WTC11 (cell line): ENCODE results near the gene ABCC9. TPM values are rescaled to one million over a fixed set of nuclear protein-coding genes. Genes with fewer than 3 reads are reported as not detected.

ENCODE experiments used
- ATAC-seq: fragments of 200-7000 bp; cut with Tn5 transposase; 2 replicates; pipeline ENCODE4 v1.10.0; 2021; ENCODE audit warnings: mild to moderate bottlenecking, moderate library complexity
- CTCF ChIA-PET: fragments of 300-600 bp; sonication (Branson Sonifier 250); formaldehyde crosslinking; loops from one replicate; lab custom pipeline; 2021; ENCODE audit warnings: antibody characterized with exemption; lab: Charles Lee
- POLR2A ChIA-PET: fragments of 350-600 bp; sonication (Branson Sonifier 250); formaldehyde crosslinking; loops from one replicate; lab custom pipeline; 2021; ENCODE audit warnings: antibody characterized with exemption; lab: Charles Lee
- DNase-seq: peaks from one replicate; pipeline ENCODE4 v3.0.0; 2021; ENCODE audit warnings: low spot score
- H3K27ac Mint-ChIP-seq: 2 replicates; pipeline ENCODE4 v1.8.0; 2021; ENCODE audit warnings: mixed read lengths
- H3K27me3 Mint-ChIP-seq: 2 replicates; pipeline ENCODE4 v1.8.0; 2021; ENCODE audit warnings: low read depth, mild to moderate bottlenecking, moderate library complexity, mixed read lengths
- H3K36me3 Mint-ChIP-seq: 2 replicates; pipeline ENCODE4 v1.8.0; 2021; ENCODE audit warnings: mixed read lengths
- H3K4me1 Mint-ChIP-seq: 2 replicates; pipeline ENCODE4 v1.8.0; 2022; ENCODE audit warnings: mixed read lengths
- H3K4me3 Mint-ChIP-seq: 2 replicates; pipeline ENCODE4 v1.8.0; 2021; ENCODE audit warnings: mild to moderate bottlenecking, moderate library complexity, mixed read lengths
- H3K9me3 Mint-ChIP-seq: 2 replicates; pipeline ENCODE4 v1.8.0; 2021; ENCODE audit warnings: mixed read lengths
- CREM ChIP-seq: sonication (generic); formaldehyde crosslinking; IDR thresholded peaks from 2 replicates; pipeline ENCODE4 v1.8.1; 2022; ENCODE audit warnings: mild to moderate bottlenecking, missing genetic modification reagents, moderate library complexity
- E2F5 ChIP-seq: sonication (generic); formaldehyde crosslinking; IDR thresholded peaks from 2 replicates; pipeline ENCODE4 v1.8.1; 2022; ENCODE audit warnings: mild to moderate bottlenecking, moderate library complexity, missing genetic modification reagents
- FOXP1 ChIP-seq: sonication (generic); formaldehyde crosslinking; IDR thresholded peaks from 2 replicates; pipeline ENCODE4 v1.8.0; 2022; ENCODE audit warnings: missing genetic modification reagents, mild to moderate bottlenecking, moderate library complexity, borderline replicate concordance
- GRHL2 ChIP-seq: fragments of 250-450 bp; sonication (Bioruptor Pico); IDR thresholded peaks from 2 replicates; pipeline ENCODE4 v1.8.0; 2022; ENCODE audit warnings: mild to moderate bottlenecking, moderate library complexity; ENCODE audit not compliant: insufficient replicate concordance, severe bottlenecking
- GTF2I ChIP-seq: fragments of 250-450 bp; sonication (Bioruptor Pico); conservative IDR thresholded peaks from 2 replicates; pipeline ENCODE4 v1.4.0; 2021; ENCODE audit warnings: mild to moderate bottlenecking
- JAZF1 ChIP-seq: fragments of 250-450 bp; sonication (Bioruptor Pico); IDR thresholded peaks from 2 replicates; pipeline ENCODE4 v1.9.0; 2021; ENCODE audit warnings: moderate library complexity, mild to moderate bottlenecking, inconsistent platforms
- ZMAT4 ChIP-seq: fragments of 250-450 bp; sonication (Bioruptor Pico); IDR thresholded peaks from 2 replicates; pipeline ENCODE4 v1.9.0; 2021; ENCODE audit warnings: mild to moderate bottlenecking
- ZNF263 ChIP-seq: sonication (generic); formaldehyde crosslinking; IDR thresholded peaks from 2 replicates; pipeline ENCODE4 v1.8.1; 2022; ENCODE audit warnings: low read depth, mild to moderate bottlenecking, moderate library complexity, missing genetic modification reagents
- ZNF416 ChIP-seq: fragments of 250-450 bp; sonication (Bioruptor Pico); IDR thresholded peaks from 2 replicates; pipeline ENCODE4 v1.9.0; 2021; ENCODE audit warnings: mild to moderate bottlenecking, inconsistent platforms
- ZNF423 ChIP-seq: fragments of 250-450 bp; sonication (Bioruptor Pico); IDR thresholded peaks from 2 replicates; pipeline ENCODE4 v2.1.2; 2022; ENCODE audit warnings: mild to moderate bottlenecking, moderate library complexity
- total RNA-seq: library from RNA; stranded (reverse); gene quantifications from 3 replicates; pipeline ENCODE4 v1.2.3, GENCODE V29; 2021
- TF ChIP-seq, protein P1 (sequence below): fragments of 250-450 bp; sonication (Bioruptor Pico); IDR thresholded peaks from 2 replicates; pipeline ENCODE4 v1.8.0; 2021; ENCODE audit warnings: mild to moderate bottlenecking
- TF ChIP-seq, protein P2 (sequence below): sonication (generic); formaldehyde crosslinking; IDR thresholded peaks from 2 replicates; pipeline ENCODE4 v1.8.1; 2022; ENCODE audit warnings: missing genetic modification reagents, borderline replicate concordance

The ABCC9 gene
- total RNA-seq, 1 experiment from 2014 or later: 0.04 TPM

DNA sequence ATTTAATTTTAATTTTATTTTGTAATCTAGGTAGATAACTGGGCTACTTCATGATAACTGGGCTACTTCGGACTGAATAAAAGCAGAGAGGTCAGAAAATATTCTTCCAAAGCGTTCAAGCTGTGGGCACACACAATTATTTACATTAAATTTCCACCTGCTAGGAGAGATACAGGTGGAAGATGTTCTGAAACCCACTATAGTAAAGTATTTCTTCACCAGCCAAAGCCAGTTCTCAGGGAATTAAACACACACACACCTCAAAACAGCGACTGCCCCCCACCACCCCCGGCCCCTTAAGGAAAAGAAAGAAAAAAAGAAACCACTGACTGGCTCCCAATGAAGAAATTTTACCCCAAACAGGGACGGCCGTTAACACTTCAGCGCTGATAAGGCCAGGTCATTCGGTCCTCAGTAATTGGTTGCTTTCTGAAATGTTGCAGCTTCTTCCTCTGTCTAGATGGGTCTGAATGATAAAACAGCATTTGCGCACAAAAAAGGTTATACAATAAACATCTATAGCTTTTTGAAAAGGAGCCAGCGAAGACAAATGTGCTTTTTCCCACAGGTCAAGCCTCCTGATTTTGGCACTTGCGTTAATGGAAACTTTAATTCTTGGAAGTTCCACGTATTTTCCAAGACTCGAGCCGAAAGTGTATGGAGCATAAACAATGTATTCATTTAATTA, 165.9 kb downstream of the ABCC9 start:
- ATAC-seq (no peak), DNase-seq (no peak)
- H3K27ac Mint-ChIP-seq: no peak overlapping the region
- peaks cover 19% of the 10 kb centered on the region for H3K4me1 Mint-ChIP-seq
- ChIA-PET CTCF (interaction anchor here (1.0 to 2.1 kb wide), 5 partner anchors 12 to 243 kb away, joined by 3 to 6 read pairs (median 5); no protein-coding TSS in a partner anchor), POLR2A (interaction anchor here (0.6 to 1.4 kb wide), 2 partner anchors 124 to 492 kb away, joined by 3 read pairs; no protein-coding TSS in a partner anchor)
- H3K9me3 Mint-ChIP-seq: no peaks in the 10 kb centered on the region
- H3K27me3 Mint-ChIP-seq: peaks cover 33% of the 10 kb centered on the region
- TF ChIP-seq, protein P1, sequence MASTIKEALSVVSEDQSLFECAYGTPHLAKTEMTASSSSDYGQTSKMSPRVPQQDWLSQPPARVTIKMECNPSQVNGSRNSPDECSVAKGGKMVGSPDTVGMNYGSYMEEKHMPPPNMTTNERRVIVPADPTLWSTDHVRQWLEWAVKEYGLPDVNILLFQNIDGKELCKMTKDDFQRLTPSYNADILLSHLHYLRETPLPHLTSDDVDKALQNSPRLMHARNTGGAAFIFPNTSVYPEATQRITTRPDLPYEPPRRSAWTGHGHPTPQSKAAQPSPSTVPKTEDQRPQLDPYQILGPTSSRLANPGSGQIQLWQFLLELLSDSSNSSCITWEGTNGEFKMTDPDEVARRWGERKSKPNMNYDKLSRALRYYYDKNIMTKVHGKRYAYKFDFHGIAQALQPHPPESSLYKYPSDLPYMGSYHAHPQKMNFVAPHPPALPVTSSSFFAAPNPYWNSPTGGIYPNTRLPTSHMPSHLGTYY: no peak
- TF ChIP-seq, all 79 proteins: peak for 0
- H3K4me3 Mint-ChIP-seq: peak overlapping the region; percentile 64
- no peaks in the 10 kb centered on the region for H3K36me3 Mint-ChIP-seq

- Mint-ChIP-seq H3K27me3 (peaks cover 33% of the 10 kb centered on the region), H3K4me3 (peak within 1 kb of the TSS; percentile 64), H3K27ac (no peak within 1 kb of the TSS), H3K4me1 (peaks cover 19% of the 10 kb centered on the region), H3K36me3 (no peaks in the 10 kb centered on the region), H3K9me3 (no peaks in the 10 kb centered on the region)
- DNase-seq (peak; percentile 77), ATAC-seq (peak; percentile 72)
- TF ChIP-seq, protein P2, sequence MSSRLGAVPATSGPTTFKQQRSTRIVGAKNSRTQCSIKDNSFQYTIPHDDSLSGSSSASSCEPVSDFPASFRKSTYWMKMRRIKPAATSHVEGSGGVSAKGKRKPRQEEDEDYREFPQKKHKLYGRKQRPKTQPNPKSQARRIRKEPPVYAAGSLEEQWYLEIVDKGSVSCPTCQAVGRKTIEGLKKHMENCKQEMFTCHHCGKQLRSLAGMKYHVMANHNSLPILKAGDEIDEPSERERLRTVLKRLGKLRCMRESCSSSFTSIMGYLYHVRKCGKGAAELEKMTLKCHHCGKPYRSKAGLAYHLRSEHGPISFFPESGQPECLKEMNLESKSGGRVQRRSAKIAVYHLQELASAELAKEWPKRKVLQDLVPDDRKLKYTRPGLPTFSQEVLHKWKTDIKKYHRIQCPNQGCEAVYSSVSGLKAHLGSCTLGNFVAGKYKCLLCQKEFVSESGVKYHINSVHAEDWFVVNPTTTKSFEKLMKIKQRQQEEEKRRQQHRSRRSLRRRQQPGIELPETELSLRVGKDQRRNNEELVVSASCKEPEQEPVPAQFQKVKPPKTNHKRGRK (CRISPR knock-in tag): no peak
- TF ChIP-seq FOXP1 (CRISPR knock-in tag) (no peak), ZNF423 (0 out of 2 replicates have a peak, but pooled peaks have one; percentile 42)
- ChIA-PET POLR2A (interaction anchor here (0.6 to 1.4 kb wide), 2 partner anchors 124 to 493 kb away, joined by 3 read pairs; no protein-coding TSS in a partner anchor), CTCF (interaction anchor here (0.6 to 2.1 kb wide), 10 partner anchors 11 to 1807 kb away, joined by 3 to 6 read pairs (median 4); no protein-coding TSS in a partner anchor)
These were observed 166.7 kb downstream of the ABCC9 start, which contains the start of gene KCNJ8 for GRCh38 chr12:21774358-21775132. TSS of gene KCNJ8 (minus strand) at chr12:21774706. CDS start at chr12:21773616, 1,090 bp downstream.

DNA sequence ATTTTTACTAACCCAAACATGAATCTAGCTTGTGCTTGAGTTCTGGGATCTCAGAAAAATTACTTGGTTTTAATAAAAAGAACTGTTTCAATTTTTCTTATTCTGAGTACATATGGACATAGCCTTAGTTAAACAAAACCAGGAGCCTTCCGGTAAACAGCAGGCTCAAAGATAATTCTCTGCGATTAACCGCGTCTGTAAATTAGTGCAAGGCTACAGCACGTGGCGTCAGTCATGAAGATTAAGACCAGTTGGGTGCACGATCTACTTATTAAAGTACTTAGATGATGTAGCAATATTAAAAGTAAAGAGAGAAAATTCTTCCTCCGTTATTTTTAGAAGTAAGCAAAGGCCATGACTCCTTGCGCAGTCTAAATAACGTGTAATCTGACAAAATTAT, 167.4 kb downstream of the ABCC9 start:
- TF ChIP-seq GTF2I (CRISPR knock-in tag): no peak
- TF ChIP-seq ZMAT4 (CRISPR knock-in tag): no peak
- no peak for TF ChIP-seq GRHL2 (CRISPR knock-in tag)
- no peak for TF ChIP-seq JAZF1 (CRISPR knock-in tag)
- TF ChIP-seq E2F5 (CRISPR knock-in tag): no peak
- TF ChIP-seq ZNF263 (CRISPR knock-in tag): no peak
- no peak for TF ChIP-seq CREM (CRISPR knock-in tag)
- no peak for TF ChIP-seq ZNF416 (CRISPR knock-in tag)
- CTCF ChIA-PET: interaction anchor here (1.1 to 2.1 kb wide), 5 partner anchors 11 to 245 kb away, joined by 3 to 6 read pairs (median 4); no protein-coding TSS in a partner anchor
- no peak overlapping the region for H3K27ac Mint-ChIP-seq
- H3K4me3 Mint-ChIP-seq: peak overlapping the region; percentile 63
- ATAC-seq (no peak), DNase-seq (no peak)
- POLR2A ChIA-PET: interaction anchor here (1.4 kb wide), 1 partner anchor 123 kb away, joined by 3 read pairs; no protein-coding TSS in a partner anchor
- peaks cover 13% of the 10 kb centered on the region; the same call in 1 of the 2 replicates for H3K4me1 Mint-ChIP-seq
- H3K9me3 Mint-ChIP-seq: no peaks in the 10 kb centered on the region
- peaks cover 33% of the 10 kb centered on the region for H3K27me3 Mint-ChIP-seq
- no peaks in the 10 kb centered on the region for H3K36me3 Mint-ChIP-seq
